Measurements from ENCODE around the gene ASCL3.

GRCh38 chr11:8948886-8949285 lies 6.1 kb upstream of the ASCL3 start:
- TF ChIP-seq CTCF (conservative IDR thresholded peaks at IDR 0.05; ENCODE audit: low read length) (no peak), EZH2phosphoT487 (IDR thresholded peaks at IDR 0.05; ENCODE audit: borderline replicate concordance) (no peak)
